HK-2 (cell line): ENCODE results near the gene PRMT9.

Experiments used
- DNase-seq: peaks from one replicate; pipeline ENCODE4 v3.0.0-alpha.2; 2018; ENCODE audit not compliant: unreplicated experiment

Gene PRMT9

GRCh38 chr4:147617841-147618691 is 65.9 kb downstream of the PRMT9 start:
- no peak for DNase-seq

GRCh38 chr4:147617173-147617840 is 66.7 kb downstream of the PRMT9 start, which contains the start of gene TMEM184C:
TMEM184C (plus strand) TSS chr4:147617397; CDS start chr4:147617957, 560 bp downstream.
- DNase-seq: peak; percentile 97

GRCh38 chr4:147616849-147617172 is 67.2 kb downstream of the PRMT9 start:
- DNase-seq: no peak

- DNase-seq: no peak
Observed at GRCh38 chr4:147610686-147611085, 73.3 kb downstream of the PRMT9 start.

GRCh38 chr4:147607471-147607870 is 76.5 kb downstream of the PRMT9 start:
- no peak for DNase-seq

- DNase-seq: no peak
Observed at GRCh38 chr4:147605499-147605898, 78.5 kb downstream of the PRMT9 start.

- DNase-seq: no peak
Observed at GRCh38 chr4:147599769-147600168, 84.2 kb downstream of the PRMT9 start.

- no peak for DNase-seq
Observed at GRCh38 chr4:147599206-147599605, 84.8 kb downstream of the PRMT9 start.

GRCh38 chr4:147597561-147597960 is 86.4 kb downstream of the PRMT9 start:
- no peak for DNase-seq

GRCh38 chr4:147596981-147597380 is 87.0 kb downstream of the PRMT9 start:
- DNase-seq: peak; percentile 23

- no peak for DNase-seq
Observed at GRCh38 chr4:147596377-147596776, 87.6 kb downstream of the PRMT9 start.

- no peak for DNase-seq
Observed at GRCh38 chr4:147594578-147594977, 89.4 kb downstream of the PRMT9 start.

- no peak for DNase-seq
Observed at GRCh38 chr4:147594107-147594506, 89.9 kb downstream of the PRMT9 start.

- DNase-seq: no peak
Observed at GRCh38 chr4:147591106-147591505, 92.9 kb downstream of the PRMT9 start.

- DNase-seq: peak; percentile 55
Observed at GRCh38 chr4:147590249-147590920, 93.6 kb downstream of the PRMT9 start.

GRCh38 chr4:147589586-147589985 is 94.4 kb downstream of the PRMT9 start:
- no peak for DNase-seq
